GM06990 (cell line): ENCODE measurements around the gene LIPG.

Source experiments
- DNase-seq: peaks from one replicate; pipeline ENCODE4 v3.0.0-alpha.2; 2011; ENCODE audit not compliant: insufficient read length; ENCODE audit errors: extremely low read depth
- H3K27me3 ChIP-seq: replicated peaks from 2 replicates; pipeline ENCODE4 v1.6.0; 2011; ENCODE audit warnings: low read length; ENCODE audit not compliant: control insufficient read depth, insufficient read depth
- H3K36me3 ChIP-seq: 2 replicates; pipeline ENCODE4 v1.5.1; 2011; ENCODE audit warnings: low read length; ENCODE audit not compliant: control insufficient read depth, insufficient read depth
- H3K4me3 ChIP-seq: replicated peaks from 2 replicates; pipeline ENCODE4 v1.5.1; 2011; ENCODE audit warnings: low read depth, mild to moderate bottlenecking, control low read depth, low read length
- TF ChIP-seq, protein P1 (sequence below): IDR thresholded peaks from 2 replicates; pipeline ENCODE4 v1.5.1; 2011; ENCODE audit warnings: low read length, control low read depth, mild to moderate bottlenecking, inconsistent platforms; ENCODE audit not compliant: insufficient read depth, poor library complexity, severe bottlenecking

Gene LIPG

DNA sequence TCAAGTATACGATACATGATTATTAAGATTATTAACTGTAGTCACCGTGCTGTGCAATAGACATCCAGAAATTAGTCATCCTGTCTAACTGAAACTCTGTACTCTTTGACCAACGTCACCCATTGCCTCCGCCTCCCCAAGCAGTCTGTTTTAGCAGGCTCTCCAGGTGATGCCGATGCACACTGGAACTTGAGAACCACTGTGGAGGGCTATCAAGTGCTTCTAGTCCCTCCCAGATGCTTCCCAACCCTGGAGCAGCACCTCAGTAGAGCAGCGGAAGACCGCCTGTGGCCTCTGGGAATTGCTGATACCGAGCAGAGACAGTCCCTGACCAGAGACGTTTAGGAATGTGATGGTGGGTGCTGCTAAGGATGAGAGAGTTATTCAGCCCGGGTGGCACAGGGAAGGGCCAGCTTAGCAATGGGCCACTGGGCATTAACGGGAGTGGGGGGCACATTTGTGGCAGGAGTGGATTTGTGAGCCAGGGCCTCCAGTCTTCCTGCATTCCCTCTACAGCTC is 50.7 kb downstream of the LIPG start:
- no peak for DNase-seq
- H3K4me3 ChIP-seq = no peak overlapping the region
- TF ChIP-seq, protein P1, sequence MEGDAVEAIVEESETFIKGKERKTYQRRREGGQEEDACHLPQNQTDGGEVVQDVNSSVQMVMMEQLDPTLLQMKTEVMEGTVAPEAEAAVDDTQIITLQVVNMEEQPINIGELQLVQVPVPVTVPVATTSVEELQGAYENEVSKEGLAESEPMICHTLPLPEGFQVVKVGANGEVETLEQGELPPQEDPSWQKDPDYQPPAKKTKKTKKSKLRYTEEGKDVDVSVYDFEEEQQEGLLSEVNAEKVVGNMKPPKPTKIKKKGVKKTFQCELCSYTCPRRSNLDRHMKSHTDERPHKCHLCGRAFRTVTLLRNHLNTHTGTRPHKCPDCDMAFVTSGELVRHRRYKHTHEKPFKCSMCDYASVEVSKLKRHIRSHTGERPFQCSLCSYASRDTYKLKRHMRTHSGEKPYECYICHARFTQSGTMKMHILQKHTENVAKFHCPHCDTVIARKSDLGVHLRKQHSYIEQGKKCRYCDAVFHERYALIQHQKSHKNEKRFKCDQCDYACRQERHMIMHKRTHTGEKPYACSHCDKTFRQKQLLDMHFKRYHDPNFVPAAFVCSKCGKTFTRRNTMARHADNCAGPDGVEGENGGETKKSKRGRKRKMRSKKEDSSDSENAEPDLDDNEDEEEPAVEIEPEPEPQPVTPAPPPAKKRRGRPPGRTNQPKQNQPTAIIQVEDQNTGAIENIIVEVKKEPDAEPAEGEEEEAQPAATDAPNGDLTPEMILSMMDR = no peak
- H3K27me3 ChIP-seq = peaks cover 2% of the 10 kb centered on the region; the same call in 1 of the 2 replicates
- H3K36me3 ChIP-seq = no peaks in the 10 kb centered on the region

DNA sequence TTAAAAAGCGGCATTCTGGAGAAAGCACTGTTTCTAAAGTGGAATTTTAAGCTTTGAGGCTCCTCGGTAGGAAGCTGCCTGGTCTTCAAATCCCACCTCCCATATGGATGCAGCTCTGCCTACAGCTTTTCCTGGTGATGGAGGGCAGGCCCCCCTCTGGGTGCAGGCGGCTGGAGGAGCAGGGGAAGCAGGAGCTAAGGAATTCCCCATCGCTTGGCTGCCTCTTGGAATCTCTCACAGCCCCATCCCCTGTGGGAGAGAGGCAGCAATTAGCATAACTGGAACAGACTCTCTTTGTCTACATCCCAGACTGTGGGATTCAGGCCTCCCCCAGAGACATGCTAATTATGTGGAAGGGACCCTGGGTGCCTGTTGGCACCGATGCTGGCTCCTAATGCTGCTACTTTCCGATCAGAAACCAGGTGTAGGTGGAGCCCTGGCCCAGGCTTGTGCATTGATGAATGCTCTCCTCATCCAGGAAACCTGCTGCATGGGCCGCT is 51.3 kb downstream of the LIPG start:
- no peaks in the 10 kb centered on the region for H3K36me3 ChIP-seq
- TF ChIP-seq, protein P1 = no peak
- peaks cover 2% of the 10 kb centered on the region; the same call in 1 of the 2 replicates for H3K27me3 ChIP-seq
- H3K4me3 ChIP-seq = no peak overlapping the region
- no peak for DNase-seq

DNA sequence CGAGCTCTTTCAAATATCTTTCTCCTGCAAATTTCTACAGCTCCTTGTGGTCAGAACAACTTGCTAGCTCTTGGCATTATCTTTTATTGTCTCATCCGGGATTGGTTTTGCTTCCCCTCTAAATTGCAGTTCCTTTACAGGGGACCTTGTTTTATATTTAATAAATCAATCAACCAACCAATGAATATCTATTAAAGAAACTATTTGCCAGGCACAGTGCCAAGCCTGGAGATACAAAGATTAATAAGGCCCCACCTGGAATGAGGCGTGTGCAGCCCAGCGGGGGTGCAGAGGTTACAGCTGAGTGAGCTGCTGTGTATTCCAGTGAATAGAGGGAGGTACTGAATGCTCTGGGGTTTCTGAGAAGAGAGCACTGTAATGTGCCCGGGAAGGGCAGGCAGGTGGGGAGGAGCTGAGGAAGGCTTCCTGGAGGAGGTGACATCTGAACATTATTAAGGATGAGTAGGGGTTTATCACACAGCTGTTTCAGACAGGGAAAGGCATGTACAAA is 51.8 kb downstream of the LIPG start:
- no peak for DNase-seq
- H3K36me3 ChIP-seq = no peaks in the 10 kb centered on the region
- H3K4me3 ChIP-seq = no peak overlapping the region
- peaks cover 2% of the 10 kb centered on the region; the same call in 1 of the 2 replicates for H3K27me3 ChIP-seq
- TF ChIP-seq, protein P1 = no peak

DNA sequence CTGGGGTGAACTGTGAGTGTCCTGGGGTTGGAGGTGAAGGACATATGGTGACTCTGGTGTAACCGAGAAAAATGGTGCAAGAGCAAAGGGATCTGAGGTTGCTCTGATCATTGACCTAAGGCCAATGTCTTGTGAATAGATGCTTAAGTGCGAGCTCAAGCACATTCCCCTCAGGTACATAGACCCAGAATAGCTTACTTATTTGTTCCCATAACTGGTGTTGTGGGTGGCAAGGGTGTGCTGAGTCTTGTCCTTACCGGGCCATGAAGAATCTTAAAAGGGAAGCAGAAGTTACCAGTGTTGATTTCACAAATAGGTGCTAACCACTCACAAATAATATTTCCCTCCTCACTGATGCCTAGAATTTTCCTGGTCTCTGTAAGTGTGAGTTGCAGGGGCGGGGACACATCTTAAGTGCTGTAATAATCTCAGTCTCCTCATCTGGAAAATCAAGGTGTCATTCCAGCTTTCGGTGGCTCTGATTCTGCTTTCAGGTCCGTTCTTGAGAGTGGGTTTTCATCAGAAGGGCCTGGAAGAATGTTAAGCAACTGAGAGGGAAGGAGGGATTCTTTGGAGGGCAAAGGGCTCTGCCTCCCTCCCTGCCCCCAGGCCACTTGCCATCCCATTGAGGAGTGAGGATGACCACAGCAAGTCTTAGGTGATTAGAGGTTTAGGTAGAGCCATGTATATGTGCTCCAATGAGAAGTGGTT is 54.9 kb downstream of the LIPG start:
- no peak for DNase-seq
- Histone ChIP-seq H3K4me3 (no peak overlapping the region), H3K27me3 (peaks cover 4% of the 10 kb centered on the region), H3K36me3 (no peaks in the 10 kb centered on the region)
- TF ChIP-seq, protein P1 = no peak

DNA sequence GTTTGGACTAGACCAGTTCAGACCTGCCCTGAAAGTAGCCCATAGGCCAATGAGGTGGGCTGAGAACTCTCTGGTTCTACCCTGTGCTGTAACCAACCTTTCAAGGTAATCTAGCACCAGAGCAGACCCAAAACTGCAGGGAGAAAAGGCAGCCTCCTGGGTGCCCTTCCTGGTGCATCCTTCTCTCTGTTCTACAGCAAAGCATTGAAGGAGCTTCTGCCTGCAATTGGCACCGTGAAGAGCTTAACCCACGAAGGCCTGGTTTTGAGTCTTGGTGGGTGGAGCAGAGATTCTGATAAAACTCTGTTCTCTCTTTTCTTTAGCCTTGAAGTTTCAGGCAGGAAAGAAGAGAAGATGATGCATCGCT is 55.5 kb downstream of the LIPG start:
- no peaks in the 10 kb centered on the region for H3K36me3 ChIP-seq
- peaks cover 4% of the 10 kb centered on the region for H3K27me3 ChIP-seq
- no peak for DNase-seq
- no peak overlapping the region for H3K4me3 ChIP-seq
- TF ChIP-seq, protein P1 = no peak
